Stimulated activated naive CD4-positive, alpha-beta T cell treated with Interleukin-2 at 50 U/mL for 16 hours (primary cell): ENCODE results near the gene SREBF1.
"Not testable (repeated sequence)": the region's sequence is repeated elsewhere in the genome, so short reads cannot be mapped to it uniquely, and the experiment has no call there.

ENCODE experiments used
- DNase-seq: peaks from one replicate; lab custom pipeline; 2025; lab: John Stamatoyannopoulos, UW

The SREBF1 gene

DNA sequence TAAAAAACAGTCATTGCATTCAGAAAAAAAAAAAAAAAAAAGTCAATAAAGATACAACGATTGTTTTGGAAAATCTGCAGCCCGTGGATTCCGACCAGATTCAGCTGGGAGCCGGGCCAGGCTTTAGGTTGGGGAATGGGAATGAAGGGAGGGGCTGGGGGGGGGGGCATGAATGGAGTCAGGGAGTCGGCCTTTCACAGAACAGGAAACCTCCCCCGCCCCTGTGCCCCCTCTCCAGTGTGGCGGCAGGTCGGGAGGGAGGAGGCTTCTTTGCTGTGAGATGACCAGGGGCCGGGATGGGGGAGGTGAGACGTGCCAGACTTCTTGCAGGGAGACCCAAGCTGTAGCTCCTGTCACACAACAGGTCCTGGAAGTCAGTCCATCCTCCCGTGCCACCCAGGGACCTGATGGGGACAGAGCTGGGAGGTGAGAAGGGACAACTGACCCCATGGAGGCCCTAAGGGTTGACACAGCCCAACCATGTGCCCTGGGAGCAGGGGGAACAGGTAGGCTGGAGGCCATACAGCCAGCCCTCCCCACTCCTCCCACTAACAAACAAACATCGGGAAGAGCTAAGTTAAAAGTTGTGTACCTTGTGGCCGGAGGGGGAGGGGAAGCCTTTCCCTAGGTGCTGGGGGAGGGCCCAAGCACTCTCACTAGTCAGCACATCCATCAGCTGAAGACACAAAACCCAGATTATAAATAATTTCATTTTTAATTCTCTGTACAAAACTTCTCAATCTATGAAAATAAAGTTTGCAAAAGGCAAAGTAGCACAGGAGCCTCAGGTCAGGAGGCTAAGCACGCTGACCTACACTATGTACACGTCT lies 25.2 kb downstream of the SREBF1 start:
- no peak for DNase-seq

DNA sequence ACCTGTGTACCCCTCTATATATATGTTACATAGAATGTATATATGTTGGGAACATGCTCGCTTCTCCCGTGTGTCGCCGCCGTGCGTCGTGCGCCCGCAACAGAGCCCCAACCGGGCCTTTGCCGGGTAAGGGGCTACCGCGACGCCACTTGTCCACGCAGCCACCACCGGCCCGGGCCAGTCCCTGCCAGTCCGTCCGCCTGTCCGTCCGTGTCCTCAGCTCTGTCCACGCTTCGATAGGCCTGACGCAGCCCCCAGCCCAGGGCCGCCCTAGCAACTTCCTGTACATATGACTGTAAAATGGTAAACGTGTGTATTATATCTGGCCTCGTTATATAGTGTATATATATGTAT lies 25.9 kb downstream of the SREBF1 start:
- DNase-seq = no peak

DNA sequence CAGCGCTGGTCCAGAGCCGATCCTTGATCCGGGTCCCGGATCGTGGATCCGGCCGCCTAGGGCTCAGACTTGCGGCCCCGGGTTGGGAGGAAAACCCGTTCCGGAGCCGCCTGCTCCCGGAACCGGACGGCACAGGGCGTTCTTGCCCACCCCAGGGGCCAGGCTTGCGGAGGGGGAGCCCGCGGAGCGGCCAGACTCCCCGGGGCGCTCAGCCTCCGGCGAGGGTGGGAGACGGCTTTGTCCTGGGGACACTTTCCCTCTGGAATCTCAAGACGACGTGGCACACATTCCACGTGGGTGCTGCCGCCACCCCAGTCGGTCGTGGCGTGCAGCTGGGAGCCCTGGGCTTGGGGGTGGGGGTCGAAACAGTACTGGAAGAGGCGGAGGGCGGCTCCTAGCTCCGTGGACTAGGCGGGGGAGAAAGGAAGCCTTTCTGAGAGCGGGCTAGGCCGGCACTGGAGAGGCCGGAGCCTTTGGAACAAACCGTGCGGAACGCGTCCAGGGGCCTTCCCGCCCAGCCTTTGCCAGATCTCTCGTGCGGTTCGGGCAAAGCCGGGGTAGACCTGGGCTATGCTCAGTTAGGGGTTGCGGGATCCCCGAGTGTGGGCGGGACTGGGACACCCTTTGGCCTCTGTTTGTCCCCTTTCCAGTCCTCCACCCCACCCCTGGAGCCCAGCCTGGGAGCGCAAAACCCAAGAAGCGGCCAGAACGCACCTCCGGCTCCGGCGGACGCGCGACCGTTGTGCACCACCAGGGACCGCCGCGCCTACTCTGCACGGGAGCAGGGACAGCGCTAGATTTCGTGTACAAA lies 26.5 kb downstream of the SREBF1 start:
- no peak for DNase-seq

DNA sequence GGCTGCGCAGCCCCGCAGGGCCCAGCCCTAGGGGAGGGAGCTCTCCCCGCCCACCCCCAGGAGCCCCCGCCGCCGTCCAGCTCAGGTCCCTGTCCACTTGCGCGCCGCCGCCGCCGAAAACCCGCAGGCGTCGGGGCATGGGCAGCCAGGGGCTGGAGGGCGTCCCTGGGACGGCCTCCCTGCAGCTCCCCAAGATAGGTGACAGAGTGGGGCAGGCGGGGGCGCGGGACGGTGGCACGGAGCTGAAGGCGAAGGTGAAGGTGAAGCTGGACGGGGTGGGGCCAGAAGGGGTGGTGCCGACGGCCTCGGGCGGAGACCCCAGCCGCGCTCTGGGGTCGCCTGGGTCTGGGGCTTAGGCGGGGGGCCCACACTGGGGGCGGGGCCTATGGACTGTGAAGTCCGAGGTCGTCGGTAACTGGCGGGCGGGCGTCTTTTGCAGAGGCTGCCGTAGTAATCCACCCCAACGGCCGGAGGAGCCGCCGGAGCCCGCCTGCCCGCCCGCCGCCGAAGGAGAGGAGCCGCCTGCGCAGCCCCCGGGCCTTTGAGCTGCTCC lies 27.2 kb downstream of the SREBF1 start:
- no peak for DNase-seq

DNA sequence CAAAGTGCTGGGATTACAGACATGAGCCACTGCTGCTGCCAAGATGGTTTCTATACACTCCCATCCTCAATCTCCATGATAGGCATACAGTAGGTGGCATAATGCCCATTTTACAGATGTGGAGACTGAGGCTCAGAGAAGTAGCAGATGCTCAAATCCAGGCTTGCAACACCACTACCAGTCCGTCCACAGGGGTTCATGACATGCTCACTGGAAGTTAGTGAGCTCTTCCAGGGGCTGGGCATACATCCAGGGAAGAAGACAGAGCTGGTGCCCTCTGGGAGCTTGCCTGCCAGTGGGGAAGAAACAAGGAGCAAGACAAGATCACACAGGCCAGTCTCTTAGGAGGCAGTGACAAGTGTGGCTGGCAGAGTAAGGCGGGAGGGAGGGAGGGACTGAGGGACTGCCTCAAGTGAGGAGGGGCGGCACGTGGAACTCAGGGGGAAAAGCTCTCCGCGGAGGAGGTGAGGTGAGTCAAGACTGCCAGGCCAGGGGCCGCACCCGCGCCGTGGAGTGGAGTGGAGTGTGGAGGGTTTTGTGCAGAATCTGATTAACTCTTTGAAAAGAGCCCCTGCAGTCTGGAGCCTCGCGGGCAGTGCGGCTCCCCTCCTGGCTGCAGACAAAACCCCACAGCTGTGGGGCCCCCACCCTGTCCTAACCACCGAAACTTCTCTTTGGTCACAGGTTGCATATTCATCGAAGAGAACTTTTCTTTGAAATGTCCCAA lies 27.9 kb downstream of the SREBF1 start:
- no peak for DNase-seq

DNA sequence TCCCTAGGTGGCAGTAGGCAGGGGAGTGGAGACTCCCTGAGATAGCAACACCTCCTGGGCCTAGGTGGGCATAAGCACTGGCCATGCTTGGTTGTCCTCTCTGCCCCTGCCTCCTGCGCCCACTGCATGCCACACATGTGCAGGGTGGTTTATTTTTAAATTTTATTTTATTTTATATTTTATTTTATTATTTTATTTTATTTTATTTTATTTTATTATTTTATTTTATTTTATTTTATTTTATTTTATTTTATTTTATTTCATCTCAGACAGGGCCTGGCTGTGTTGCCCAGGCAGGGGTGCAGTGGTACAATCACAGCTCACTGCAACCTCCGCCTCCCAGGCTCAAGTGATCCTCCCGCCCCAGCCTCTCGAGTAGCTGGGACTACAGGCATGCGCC lies 28.6 kb downstream of the SREBF1 start:
- not testable (repeated sequence) for DNase-seq

DNA sequence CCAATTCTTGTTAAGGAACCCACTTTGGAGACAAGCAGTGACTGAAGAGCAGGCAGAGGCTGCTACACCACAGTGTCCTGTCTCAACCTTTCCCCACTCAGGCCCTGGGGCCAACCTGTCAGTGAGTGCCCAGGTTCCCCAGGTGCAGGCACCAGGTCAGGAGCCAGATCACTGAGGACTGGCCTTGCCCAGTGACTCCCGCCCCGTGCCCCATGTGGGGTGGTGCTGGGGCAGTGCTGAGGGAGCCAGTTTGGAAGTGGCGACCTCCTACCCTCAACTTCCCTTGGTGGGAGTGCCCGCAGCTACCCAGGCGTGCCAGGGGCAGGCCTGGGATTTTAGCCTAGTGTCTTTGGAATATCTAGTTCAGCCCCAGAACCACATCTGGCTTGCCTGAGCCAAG lies 29.3 kb downstream of the SREBF1 start:
- no peak for DNase-seq

DNA sequence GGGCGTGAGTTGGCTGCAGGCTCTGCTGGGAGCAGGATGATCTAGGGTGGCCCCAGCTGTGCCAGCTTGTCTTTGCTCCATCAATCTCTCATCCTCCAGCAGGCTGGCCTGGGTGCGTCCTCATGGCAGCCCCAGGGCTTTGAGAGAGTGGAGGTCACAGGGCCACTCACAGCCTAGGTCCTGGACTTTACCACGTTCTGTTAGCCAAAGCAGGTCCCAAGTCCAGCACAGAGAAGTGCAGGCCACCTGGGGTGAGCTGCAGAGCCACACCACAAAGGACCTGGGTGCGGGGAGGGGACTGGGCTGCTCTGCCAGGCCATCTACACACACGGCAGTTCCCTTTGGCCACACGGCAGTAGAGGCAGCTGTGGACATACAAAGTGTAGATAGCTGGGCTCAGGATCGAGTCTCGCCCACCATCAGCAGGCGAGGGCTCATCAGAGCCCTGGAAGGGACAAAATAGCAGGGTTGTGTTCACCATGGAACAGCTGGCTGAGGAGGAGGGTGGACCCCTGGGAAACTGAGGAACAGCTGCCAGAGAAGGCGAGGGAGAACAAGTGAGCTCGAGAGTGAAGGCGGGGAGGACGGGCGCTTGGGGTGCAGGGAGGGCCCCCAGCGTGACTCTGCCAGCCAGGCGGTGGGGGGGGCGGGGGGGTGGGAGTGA lies 30.0 kb downstream of the SREBF1 start:
- DNase-seq = no peak

DNA sequence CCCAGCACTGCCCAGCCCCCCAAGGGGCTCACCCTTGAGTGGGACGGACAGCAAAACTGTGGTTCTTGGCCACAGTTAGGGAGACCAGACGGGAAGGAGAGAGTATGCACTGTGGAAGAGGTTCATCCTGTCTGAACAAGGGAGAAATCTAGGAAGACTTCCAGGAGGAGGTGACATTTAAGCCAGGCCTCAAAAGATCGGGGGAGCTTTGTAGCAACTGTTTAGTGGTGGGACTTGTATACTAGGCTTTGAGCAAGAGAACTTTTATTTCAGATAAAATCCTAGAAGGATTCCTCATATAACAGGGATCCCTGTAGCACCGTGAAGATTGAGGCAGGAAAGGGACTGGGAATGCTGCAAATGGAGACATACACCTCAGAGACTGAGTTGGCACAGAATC lies 30.8 kb downstream of the SREBF1 start:
- DNase-seq = no peak

DNA sequence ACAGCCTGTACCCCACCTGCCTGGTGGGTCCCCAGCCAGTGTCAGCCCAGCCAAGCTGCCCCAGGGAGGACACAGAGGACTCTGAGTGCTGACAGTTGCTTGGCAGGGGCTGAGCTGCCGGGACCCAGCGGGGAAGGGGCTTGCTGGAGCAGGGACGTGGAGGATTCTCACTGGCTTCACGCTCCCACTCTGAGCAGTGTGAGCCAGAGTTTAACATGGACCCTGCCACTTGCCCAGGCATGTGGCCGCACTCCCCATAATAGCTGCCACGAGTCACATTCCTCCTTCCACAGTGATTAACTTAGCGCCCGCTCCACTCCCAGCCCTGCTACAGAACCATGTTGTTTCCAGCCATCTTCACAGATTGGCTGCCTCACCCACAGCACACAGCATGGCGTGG lies 31.2 kb downstream of the SREBF1 start:
- DNase-seq = no peak

DNA sequence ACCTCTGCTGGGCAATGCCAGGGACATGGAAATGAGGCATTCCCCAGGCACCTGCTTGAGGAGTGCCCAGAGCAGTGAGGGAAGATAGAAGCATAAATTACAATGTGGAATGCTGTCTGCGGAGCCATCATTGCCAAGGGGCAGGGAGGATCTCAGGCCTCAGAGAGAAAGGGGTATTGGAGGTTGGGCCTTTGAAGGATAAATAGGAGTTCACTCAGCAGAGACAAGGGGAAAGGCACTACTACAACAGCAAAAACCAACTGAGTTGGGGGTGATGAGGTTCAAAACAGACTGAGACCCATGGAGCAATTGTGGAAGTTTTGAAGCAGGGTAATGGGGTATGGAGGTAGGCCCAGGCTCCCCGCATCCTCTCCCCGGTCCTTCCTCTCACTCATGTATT lies 32.8 kb downstream of the SREBF1 start:
- no peak for DNase-seq

DNA sequence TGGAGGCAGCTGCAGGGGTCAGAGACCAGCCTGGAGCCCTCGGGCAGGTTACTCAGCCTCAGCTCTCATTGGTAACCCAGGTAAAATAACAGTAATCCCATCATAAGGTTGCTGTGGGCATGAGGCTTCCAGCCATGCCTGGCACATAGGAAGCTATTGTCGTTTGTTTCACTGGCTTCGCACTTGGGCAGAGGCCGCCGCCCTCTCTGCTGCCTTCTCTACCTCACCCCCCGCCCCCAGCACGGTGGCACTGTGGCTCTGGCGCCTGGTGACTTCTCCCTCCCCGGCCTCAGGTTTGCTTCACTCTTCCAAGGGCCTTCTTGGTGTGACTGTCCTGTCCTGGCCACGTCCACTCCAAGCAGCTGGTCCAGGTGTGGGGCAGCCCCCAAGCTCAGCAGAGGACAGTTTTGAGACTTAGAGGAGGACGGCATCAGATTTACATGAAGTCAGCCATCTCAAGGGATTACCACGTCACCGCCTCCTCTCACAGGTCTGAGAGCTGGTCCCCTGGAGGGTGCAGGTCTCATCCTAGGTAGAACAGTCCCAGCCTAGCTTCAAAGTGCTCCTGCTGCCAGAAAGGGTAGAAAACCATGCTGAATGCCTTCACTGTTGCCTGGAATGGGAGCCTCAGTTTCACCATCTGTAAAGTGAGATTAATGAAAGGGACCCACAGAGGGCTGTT lies 34.8 kb downstream of the SREBF1 start:
- no peak for DNase-seq

DNA sequence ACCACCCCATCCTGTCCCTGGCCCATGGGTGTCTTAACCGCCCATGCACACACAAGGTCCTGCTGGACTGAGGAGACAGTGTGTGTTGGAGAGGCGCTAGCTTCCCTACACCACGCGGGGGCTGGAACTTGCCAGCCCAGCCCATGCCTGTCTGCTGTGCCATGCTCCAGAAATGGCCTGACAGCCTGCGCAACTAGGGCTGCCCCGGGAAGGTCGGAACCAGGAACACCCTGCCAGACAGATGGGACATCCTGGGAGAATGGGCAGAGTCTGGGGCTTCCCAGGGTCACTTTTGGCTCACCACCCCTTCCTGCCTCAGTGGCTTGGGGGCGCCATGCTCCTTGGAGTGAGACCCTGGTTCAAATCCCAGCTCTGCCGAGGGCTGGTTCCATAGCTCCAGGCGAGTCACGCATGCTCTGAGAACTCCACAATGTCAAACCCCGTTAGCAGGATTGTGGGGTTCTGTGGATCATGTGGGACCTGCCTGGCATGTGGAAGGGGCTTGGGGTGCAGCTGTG lies 36.2 kb downstream of the SREBF1 start:
- no peak for DNase-seq

DNA sequence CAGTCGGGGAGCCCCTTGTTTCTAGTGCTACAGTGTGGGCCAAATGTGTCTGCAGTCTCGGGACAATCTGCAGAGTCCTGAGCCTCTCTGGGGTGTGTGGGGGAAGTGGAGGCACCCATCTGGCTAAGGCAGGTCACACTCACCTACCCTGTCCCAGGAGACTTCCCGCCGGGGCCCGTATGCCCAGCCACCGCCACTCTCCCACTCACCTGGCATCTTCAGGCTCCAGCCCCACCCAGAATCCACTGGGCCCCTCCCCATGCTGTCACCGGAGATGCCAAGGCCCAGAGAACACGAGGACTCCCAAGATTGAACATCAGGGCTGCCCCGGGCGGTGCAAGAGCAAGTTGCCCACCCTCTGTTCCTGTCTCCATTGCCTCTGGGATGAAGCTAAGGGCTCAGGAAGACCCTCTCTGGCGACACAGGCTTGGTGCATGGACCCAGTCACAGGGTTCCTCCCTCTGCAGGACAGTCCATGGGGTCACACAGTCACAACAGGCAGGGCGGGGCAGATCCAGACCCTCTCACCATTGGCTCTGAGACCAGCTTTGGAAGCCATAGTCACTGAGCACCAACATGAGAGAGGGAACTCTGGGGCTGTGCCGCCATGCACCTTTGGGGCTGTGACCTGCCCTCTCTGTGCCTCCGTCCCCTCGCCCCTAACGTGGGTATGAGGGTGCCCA lies 38.1 kb downstream of the SREBF1 start:
- no peak for DNase-seq

DNA sequence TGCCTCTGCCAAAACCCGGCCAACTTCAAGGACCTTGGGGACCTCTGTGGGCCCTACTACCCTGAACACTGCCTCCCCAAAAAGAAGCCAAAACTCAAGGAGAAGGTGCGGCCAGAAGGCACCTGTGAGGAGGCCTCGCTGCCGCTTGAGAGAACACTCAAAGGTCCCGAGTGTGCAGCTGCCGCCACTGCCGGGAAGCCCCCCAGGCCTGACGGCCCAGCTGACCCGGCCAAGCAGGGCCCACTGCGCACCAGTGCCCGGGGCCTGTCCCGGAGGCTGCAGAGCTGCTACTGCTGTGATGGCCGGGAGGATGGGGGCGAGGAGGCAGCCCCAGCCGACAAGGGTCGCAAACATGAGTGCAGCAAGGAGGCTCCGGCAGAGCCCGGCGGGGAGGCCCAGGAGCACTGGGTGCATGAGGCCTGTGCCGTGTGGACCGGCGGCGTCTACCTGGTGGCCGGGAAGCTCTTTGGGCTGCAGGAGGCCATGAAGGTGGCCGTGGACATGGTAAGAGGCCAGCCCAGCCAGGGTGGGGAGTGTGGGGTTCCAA lies 38.7 kb downstream of the SREBF1 start:
- no peak for DNase-seq

DNA sequence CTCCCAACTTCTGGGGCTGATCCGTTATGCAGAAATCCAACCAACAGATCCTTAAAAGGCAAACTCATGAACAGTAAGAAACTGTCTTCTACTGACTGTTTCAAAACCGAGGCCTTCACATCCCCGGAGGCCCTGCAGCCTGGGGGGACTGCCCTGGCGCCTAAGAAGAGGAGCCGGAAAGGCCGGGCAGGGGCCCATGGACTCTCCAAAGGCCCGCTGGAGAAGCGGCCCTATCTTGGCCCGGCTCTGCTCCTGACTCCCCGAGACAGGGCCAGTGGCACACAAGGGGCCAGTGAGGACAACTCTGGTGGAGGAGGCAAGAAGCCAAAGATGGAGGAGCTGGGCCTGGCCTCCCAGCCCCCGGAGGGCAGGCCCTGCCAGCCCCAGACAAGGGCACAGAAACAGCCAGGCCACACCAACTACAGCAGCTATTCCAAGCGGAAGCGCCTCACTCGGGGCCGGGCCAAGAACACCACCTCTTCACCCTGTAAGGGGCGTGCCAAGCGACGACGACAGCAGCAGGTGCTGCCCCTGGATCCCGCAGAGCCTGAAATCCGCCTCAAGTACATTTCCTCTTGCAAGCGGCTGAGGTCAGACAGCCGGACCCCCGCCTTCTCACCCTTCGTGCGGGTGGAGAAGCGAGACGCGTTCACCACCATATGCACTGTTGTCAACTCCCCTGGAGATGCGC lies 39.5 kb downstream of the SREBF1 start:
- no peak for DNase-seq

DNA sequence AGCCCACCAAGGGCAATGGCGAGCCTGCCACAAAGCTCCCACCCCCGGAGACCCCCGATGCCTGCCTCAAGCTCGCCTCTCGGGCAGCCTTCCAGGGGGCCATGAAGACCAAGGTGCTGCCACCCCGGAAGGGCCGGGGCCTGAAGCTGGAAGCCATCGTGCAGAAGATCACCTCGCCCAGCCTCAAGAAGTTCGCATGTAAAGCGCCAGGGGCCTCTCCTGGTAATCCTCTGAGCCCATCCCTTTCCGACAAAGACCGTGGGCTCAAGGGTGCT lies 40.1 kb downstream of the SREBF1 start:
- DNase-seq = no peak

DNA sequence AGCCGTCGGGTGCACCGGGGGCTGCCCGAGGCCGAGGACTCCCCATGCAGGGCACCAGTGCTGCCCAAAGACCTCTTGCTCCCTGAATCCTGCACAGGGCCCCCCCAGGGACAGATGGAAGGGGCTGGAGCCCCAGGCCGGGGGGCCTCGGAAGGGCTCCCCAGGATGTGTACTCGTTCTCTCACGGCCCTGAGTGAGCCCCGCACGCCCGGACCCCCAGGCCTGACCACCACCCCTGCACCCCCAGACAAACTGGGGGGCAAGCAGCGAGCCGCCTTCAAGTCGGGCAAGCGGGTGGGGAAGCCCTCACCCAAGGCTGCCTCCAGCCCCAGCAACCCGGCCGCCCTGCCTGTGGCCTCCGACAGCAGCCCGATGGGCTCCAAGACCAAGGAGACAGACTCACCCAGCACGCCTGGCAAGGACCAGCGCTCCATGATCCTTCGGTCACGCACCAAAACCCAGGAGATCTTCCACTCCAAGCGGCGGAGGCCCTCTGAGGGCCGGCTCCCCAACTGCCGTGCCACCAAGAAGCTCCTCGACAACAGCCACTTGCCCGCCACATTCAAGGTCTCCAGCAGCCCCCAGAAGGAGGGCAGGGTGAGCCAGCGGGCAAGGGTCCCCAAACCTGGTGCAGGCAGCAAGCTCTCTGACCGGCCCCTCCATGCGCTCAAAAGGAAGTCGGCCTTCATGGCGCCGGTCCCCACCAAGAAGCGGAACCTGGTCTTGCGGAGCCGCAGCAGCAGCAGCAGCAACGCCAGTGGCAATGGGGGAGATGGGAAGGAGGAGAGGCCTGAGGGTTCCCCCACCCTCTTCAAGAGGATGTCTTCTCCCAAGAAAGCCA lies 40.6 kb downstream of the SREBF1 start:
- DNase-seq = no peak

DNA sequence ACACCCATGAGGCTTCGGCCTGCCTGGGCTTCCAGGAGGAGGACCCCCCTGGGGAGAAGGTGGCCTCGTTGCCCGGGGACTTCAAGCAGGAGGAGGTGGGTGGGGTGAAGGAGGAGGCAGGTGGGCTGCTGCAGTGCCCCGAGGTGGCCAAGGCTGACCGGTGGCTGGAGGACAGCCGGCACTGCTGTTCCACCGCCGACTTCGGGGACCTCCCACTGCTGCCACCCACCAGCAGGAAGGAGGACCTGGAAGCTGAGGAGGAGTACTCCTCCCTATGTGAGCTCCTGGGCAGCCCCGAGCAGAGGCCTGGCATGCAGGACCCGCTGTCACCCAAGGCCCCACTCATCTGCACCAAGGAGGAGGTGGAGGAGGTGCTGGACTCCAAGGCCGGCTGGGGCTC lies 41.5 kb downstream of the SREBF1 start:
- DNase-seq = no peak
